H7 (cell line): ENCODE data around the gene SPATA3. TPM values are rescaled to one million over a fixed set of nuclear protein-coding genes. Genes with fewer than 3 reads are reported as not detected.
"Not testable (repeated sequence)": the region's sequence is repeated elsewhere in the genome, so short reads cannot be mapped to it uniquely, and the experiment has no call there.

ENCODE experiments used
- DNase-seq: peaks from one replicate; pipeline ENCODE4 v3.0.0; 2012
- H3K27me3 ChIP-seq: 2 replicates; pipeline ENCODE4 v1.6.0; 2011; ENCODE audit warnings: mild to moderate bottlenecking, low read length; ENCODE audit not compliant: control insufficient read depth, insufficient read depth
- H3K36me3 ChIP-seq: replicated peaks from 2 replicates; pipeline ENCODE4 v1.5.1; 2011; ENCODE audit warnings: low read length; ENCODE audit not compliant: control insufficient read depth, insufficient read depth
- H3K4me3 ChIP-seq: 2 replicates; pipeline ENCODE4 v1.5.1; 2011; ENCODE audit warnings: low read depth, mild to moderate bottlenecking, control low read depth, low read length, moderate library complexity; ENCODE audit not compliant: insufficient read depth
- total RNA-seq: library from RNA; depleted of rRNA; stranded (reverse); fragments of >200 nt; shearing (Covaris generic); gene quantifications from 2 replicates; pipeline ENCODE4 v1.2.3, GENCODE V29; 2014

The SPATA3 gene
- total RNA-seq, 1 experiment from 2014 or later, result not detected

GRCh38 chr2:230999477-230999876, 3.6 kb downstream of the SPATA3 start:
- Histone ChIP-seq H3K27me3 (no peaks in the 10 kb centered on the region; the same call in 1 of the 2 replicates), H3K36me3 (no peaks in the 10 kb centered on the region), H3K4me3 (no peak overlapping the region)
- no peak for DNase-seq

GRCh38 chr2:231000211-231000904, 4.4 kb downstream of the SPATA3 start:
- Histone ChIP-seq H3K27me3 (no peaks in the 10 kb centered on the region; the same call in 1 of the 2 replicates), H3K4me3 (no peak overlapping the region), H3K36me3 (no peaks in the 10 kb centered on the region)
- DNase-seq, result peak; percentile 91

- no peak overlapping the region for H3K4me3 ChIP-seq
- no peaks in the 10 kb centered on the region for H3K36me3 ChIP-seq
- H3K27me3 ChIP-seq, result no peaks in the 10 kb centered on the region; the same call in 1 of the 2 replicates
- no peak for DNase-seq
Measured at GRCh38 chr2:231001036-231001435, 5.1 kb downstream of the SPATA3 start.

- DNase-seq, result no peak
- no peak overlapping the region for H3K4me3 ChIP-seq
- H3K36me3 ChIP-seq, result no peaks in the 10 kb centered on the region
- H3K27me3 ChIP-seq, result no peaks in the 10 kb centered on the region; the same call in 1 of the 2 replicates
Measured at GRCh38 chr2:231001921-231002320, 6.0 kb downstream of the SPATA3 start.

GRCh38 chr2:231002641-231003040, 6.7 kb downstream of the SPATA3 start:
- no peaks in the 10 kb centered on the region; the same call in 1 of the 2 replicates for H3K27me3 ChIP-seq
- no peak overlapping the region for H3K4me3 ChIP-seq
- DNase-seq, result no peak
- no peaks in the 10 kb centered on the region for H3K36me3 ChIP-seq

- Histone ChIP-seq H3K36me3 (no peaks in the 10 kb centered on the region), H3K4me3 (no peak overlapping the region), H3K27me3 (no peaks in the 10 kb centered on the region; the same call in 1 of the 2 replicates)
- DNase-seq, result no peak
Measured at GRCh38 chr2:231003186-231003585, 7.3 kb downstream of the SPATA3 start.

GRCh38 chr2:231004930-231005329, 9.0 kb downstream of the SPATA3 start:
- not testable (repeated sequence) for H3K4me3 ChIP-seq, DNase-seq, H3K36me3 ChIP-seq, H3K27me3 ChIP-seq

- Histone ChIP-seq H3K27me3 (no peaks in the 10 kb centered on the region), H3K4me3 (no peak overlapping the region), H3K36me3 (no peaks in the 10 kb centered on the region)
- DNase-seq, result peak; percentile 15
Measured at GRCh38 chr2:231007286-231008098, 11.6 kb downstream of the SPATA3 start.

GRCh38 chr2:231008131-231008530, 12.2 kb downstream of the SPATA3 start:
- Histone ChIP-seq H3K4me3 (no peak overlapping the region), H3K36me3 (no peaks in the 10 kb centered on the region), H3K27me3 (no peaks in the 10 kb centered on the region)
- no peak for DNase-seq

- no peak for DNase-seq
- H3K36me3 ChIP-seq, result no peaks in the 10 kb centered on the region
- no peaks in the 10 kb centered on the region for H3K27me3 ChIP-seq
- H3K4me3 ChIP-seq, result no peak overlapping the region
Measured at GRCh38 chr2:231009236-231009919, 13.5 kb downstream of the SPATA3 start.

- DNase-seq, result no peak
- Histone ChIP-seq H3K4me3 (no peak overlapping the region), H3K36me3 (no peaks in the 10 kb centered on the region), H3K27me3 (no peaks in the 10 kb centered on the region)
Measured at GRCh38 chr2:231010201-231010730, 14.3 kb downstream of the SPATA3 start.

GRCh38 chr2:231011526-231011925, 15.6 kb downstream of the SPATA3 start:
- H3K4me3 ChIP-seq, result no peak overlapping the region
- no peak for DNase-seq
- H3K36me3 ChIP-seq, result no peaks in the 10 kb centered on the region

GRCh38 chr2:231012463-231012862, 16.5 kb downstream of the SPATA3 start:
- DNase-seq, result no peak
- H3K4me3 ChIP-seq, result no peak overlapping the region
- H3K36me3 ChIP-seq, result no peaks in the 10 kb centered on the region
- H3K27me3 ChIP-seq, result no peaks in the 10 kb centered on the region

More at GRCh38 chr2:231011526-231011925, 15.6 kb downstream of the SPATA3 start:
- H3K27me3 ChIP-seq, result no peaks in the 10 kb centered on the region

- no peaks in the 10 kb centered on the region for H3K36me3 ChIP-seq
- no peaks in the 10 kb centered on the region for H3K27me3 ChIP-seq
- H3K4me3 ChIP-seq, result no peak overlapping the region
- no peak for DNase-seq
Measured at GRCh38 chr2:231013820-231014219, 17.9 kb downstream of the SPATA3 start.
